HFF-Myc (cell line): ENCODE results near the gene KCNJ9.
A peak's percentile ranks its signal among the peaks of the same experiment; 100 is the strongest.

Experiments
- DNase-seq: peaks from one replicate; pipeline ENCODE4 v3.0.0-alpha.2; 2011; ENCODE audit warnings: low read depth; ENCODE audit errors: extremely low read depth
- H3K4me3 ChIP-seq: replicated peaks from 2 replicates; pipeline ENCODE4 v1.5.1; 2011; ENCODE audit warnings: low read depth, mild to moderate bottlenecking, control low read depth, low read length
- CTCF ChIP-seq: IDR thresholded peaks from 2 replicates; pipeline ENCODE4 v1.5.1; 2012; ENCODE audit warnings: mild to moderate bottlenecking, low read depth, low read length, control low read depth; ENCODE audit errors: missing control alignments

The KCNJ9 gene

GRCh38 chr1:160064746-160065145, 16.6 kb upstream of the KCNJ9 start:
- no peak overlapping the region for H3K4me3 ChIP-seq
- DNase-seq, result no peak
- TF ChIP-seq CTCF, result no peak

- TF ChIP-seq CTCF, result no peak
- DNase-seq, result no peak
- H3K4me3 ChIP-seq, result no peak overlapping the region
Measured at GRCh38 chr1:160066829-160067745, 14.3 kb upstream of the KCNJ9 start.

DNA sequence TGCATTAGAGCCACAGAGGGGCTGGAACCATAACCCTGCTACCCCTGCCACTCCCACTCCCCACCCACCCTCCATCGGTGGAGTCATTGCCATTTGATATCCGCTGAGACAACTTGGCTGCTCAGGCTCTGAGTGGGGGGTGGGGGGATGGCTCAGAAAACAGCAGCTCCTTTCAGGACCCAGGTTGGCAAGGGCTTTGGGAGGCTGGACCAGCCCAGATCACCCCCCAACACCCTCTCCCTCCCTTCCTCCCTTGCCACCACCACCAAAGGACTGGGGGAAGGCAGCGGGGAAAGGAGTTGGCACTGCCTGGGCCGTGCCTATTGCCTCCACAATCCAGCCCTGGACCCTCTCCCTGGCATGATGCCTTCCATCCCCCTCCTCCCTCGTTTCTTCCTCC, 13.1 kb upstream of the KCNJ9 start:
- DNase-seq, result no peak
- no peak for TF ChIP-seq CTCF
- H3K4me3 ChIP-seq, result no peak overlapping the region

- DNase-seq, result no peak
- no peak for TF ChIP-seq CTCF
Measured at GRCh38 chr1:160069460-160070231, 11.7 kb upstream of the KCNJ9 start, which contains the start of gene KCNJ10. KCNJ10 (minus strand) TSS chr1:160070160; CDS start chr1:160042532, 27,628 bp downstream.

GRCh38 chr1:160070243-160071163, 10.8 kb upstream of the KCNJ9 start:
- peak overlapping the region; percentile 33 for H3K4me3 ChIP-seq
- no peak for DNase-seq

More at GRCh38 chr1:160069460-160070231, 11.7 kb upstream of the KCNJ9 start, which contains the start of gene KCNJ10:
- peak within 1 kb of the TSS; percentile 33 for H3K4me3 ChIP-seq

More at GRCh38 chr1:160070243-160071163, 10.8 kb upstream of the KCNJ9 start:
- TF ChIP-seq CTCF, result no peak
